GM23338 (cell line): Measurements from ENCODE around the gene LIAS. TPM values are rescaled to one million over a fixed set of nuclear protein-coding genes. Genes with fewer than 3 reads are reported as not detected.

Source experiments
- ATAC-seq: fragments of 200-7000 bp; cut with Tn5 transposase; 3 replicates; pipeline ENCODE4 v1.9.1; 2020
- DNase-seq: peaks from one replicate; pipeline ENCODE4 v3.0.0-alpha.2; 2015; ENCODE audit warnings: low spot score
- H2AFZ ChIP-seq: fragments of 200-600 bp; sonication (generic); 2 replicates; pipeline ENCODE4 v1.8.0; 2016; ENCODE audit warnings: antibody characterized with exemption, mild to moderate bottlenecking, moderate library complexity
- H3F3A ChIP-seq: fragments of 200-600 bp; sonication (generic); replicated peaks from 2 replicates; pipeline ENCODE4 v1.8.0; 2017; ENCODE audit warnings: antibody characterized with exemption, mixed run types, low read depth
- H3K27ac ChIP-seq: fragments of 200-600 bp; sonication (generic); 2 replicates; pipeline ENCODE4 v1.6.1; 2016; ENCODE audit warnings: low read depth
- H3K27me3 ChIP-seq: fragments of 200-600 bp; sonication (generic); 2 replicates; pipeline ENCODE4 v1.8.0; 2016; ENCODE audit warnings: mild to moderate bottlenecking, mixed run types, moderate library complexity; ENCODE audit not compliant: insufficient read depth
- H3K36me3 ChIP-seq: fragments of 200-600 bp; sonication (generic); 2 replicates; pipeline ENCODE4 v1.8.0; 2016; ENCODE audit warnings: mild to moderate bottlenecking; ENCODE audit not compliant: insufficient read depth
- H3K4me1 ChIP-seq: fragments of 200-600 bp; sonication (generic); 2 replicates; pipeline ENCODE4 v1.8.0; 2016; ENCODE audit warnings: mild to moderate bottlenecking, moderate library complexity; ENCODE audit not compliant: insufficient read depth
- H3K4me2 ChIP-seq: fragments of 200-600 bp; sonication (generic); 2 replicates; pipeline ENCODE4 v1.7.1; 2017; ENCODE audit warnings: mixed run types
- H3K4me3 ChIP-seq: fragments of 200-600 bp; sonication (generic); 2 replicates; pipeline ENCODE4 v1.6.1; 2016; ENCODE audit warnings: mixed run types
- H3K79me2 ChIP-seq: fragments of 200-600 bp; sonication (generic); replicated peaks from 2 replicates; pipeline ENCODE4 v1.8.0; 2017; ENCODE audit warnings: mild to moderate bottlenecking; ENCODE audit not compliant: insufficient read depth
- H3K9me2 ChIP-seq: fragments of 200-600 bp; sonication (generic); 2 replicates; pipeline ENCODE4 v1.8.0; 2017; ENCODE audit not compliant: insufficient read depth
- H4K20me1 ChIP-seq: fragments of 200-600 bp; sonication (generic); replicated peaks from 2 replicates; pipeline ENCODE4 v1.8.0; 2017; ENCODE audit warnings: mild to moderate bottlenecking; ENCODE audit not compliant: insufficient read depth
- H3K27ac Mint-ChIP-seq: 2 replicates; pipeline ENCODE4 v1.8.0; 2020; ENCODE audit warnings: inconsistent platforms, mild to moderate bottlenecking, moderate library complexity, mixed read lengths
- H3K27me3 Mint-ChIP-seq: 3 replicates; pipeline ENCODE4 v1.8.0; 2022; ENCODE audit warnings: low read depth, mild to moderate bottlenecking, moderate library complexity, mixed read lengths, inconsistent platforms; ENCODE audit not compliant: insufficient read depth, poor library complexity
- H3K36me3 Mint-ChIP-seq: 3 replicates; pipeline ENCODE4 v1.8.0; 2021; ENCODE audit warnings: low read depth, mild to moderate bottlenecking, inconsistent platforms, moderate library complexity, mixed read lengths
- H3K4me1 Mint-ChIP-seq: 3 replicates; pipeline ENCODE4 v1.8.0; 2020; ENCODE audit warnings: mild to moderate bottlenecking, inconsistent platforms, mixed read lengths
- H3K4me3 Mint-ChIP-seq: 3 replicates; pipeline ENCODE4 v1.8.0; 2021; ENCODE audit warnings: moderate library complexity, mild to moderate bottlenecking, inconsistent platforms, mixed read lengths
- H3K9me3 Mint-ChIP-seq: 3 replicates; pipeline ENCODE4 v1.8.0; 2020; ENCODE audit warnings: moderate library complexity, mild to moderate bottlenecking, inconsistent platforms, mixed read lengths
- ETS1 ChIP-seq: IDR thresholded peaks from 2 replicates; pipeline ENCODE4 v1.6.1; 2016; ENCODE audit warnings: antibody characterized with exemption
- EZH2 ChIP-seq: fragments of 200-600 bp; sonication (generic); IDR thresholded peaks from one replicate; pipeline ENCODE4 v1.8.0; 2017; ENCODE audit warnings: antibody characterized with exemption, mild to moderate bottlenecking, low read depth; ENCODE audit not compliant: unreplicated experiment
- EZH2phosphoT487 ChIP-seq: fragments of 200-600 bp; sonication (generic); IDR thresholded peaks from one replicate; pipeline ENCODE4 v1.8.1; 2018; ENCODE audit warnings: antibody characterized with exemption; ENCODE audit not compliant: unreplicated experiment
- NANOG ChIP-seq: IDR thresholded peaks from 2 replicates; pipeline ENCODE4 v1.6.1; 2016; ENCODE audit warnings: antibody characterized with exemption, borderline replicate concordance
- POLR2AphosphoS5 ChIP-seq: IDR thresholded peaks from 2 replicates; pipeline ENCODE4 v1.6.1; 2016; ENCODE audit warnings: antibody characterized with exemption, low read depth
- STAT1 ChIP-seq: IDR thresholded peaks from one replicate; pipeline ENCODE4 v1.6.1; 2016; ENCODE audit warnings: antibody characterized with exemption; ENCODE audit not compliant: unreplicated experiment
- ZNF114 ChIP-seq: fragments of 250-450 bp; sonication (Bioruptor Pico); IDR thresholded peaks from 2 replicates; pipeline ENCODE4 v1.5.0; 2020; ENCODE audit warnings: mild to moderate bottlenecking, moderate library complexity
- ZNF331 ChIP-seq: fragments of 250-450 bp; sonication (Bioruptor Pico); IDR thresholded peaks from 2 replicates; pipeline ENCODE4 v1.5.0; 2020; ENCODE audit warnings: low read depth, mild to moderate bottlenecking, moderate library complexity
- ZNF462 ChIP-seq: fragments of 250-450 bp; sonication (Bioruptor Pico); IDR thresholded peaks from 2 replicates; pipeline ENCODE4 v1.5.0; 2020; ENCODE audit warnings: mild to moderate bottlenecking, moderate library complexity
- polyA plus RNA-seq: library from polyadenylated mRNA; unstranded; fragments of >200 nt; fragmentation: Nextera tagmentation; extraction: Ambion mirVana; gene quantifications from 2 replicates; pipeline ENCODE4 v1.2.1, GENCODE V29; 2016
- total RNA-seq: library from RNA; depleted of rRNA; stranded (reverse); fragments of >200 nt; shearing (Covaris generic); gene quantifications from 2 replicates; pipeline ENCODE4 v1.2.3, GENCODE V29; 2014

Gene LIAS
- total and polyA plus RNA-seq, 2 experiments from 2014 or later = 17.5 to 18.7 TPM

GRCh38 chr4:39521253-39521919, 62.5 kb downstream of the LIAS start:
- Mint-ChIP-seq H3K4me3 (no peak overlapping the region), H3K9me3 (no peaks in the 10 kb centered on the region), H3K4me1 (peaks cover 8% of the 10 kb centered on the region; the same call in 2 of the 3 replicates), H3K27ac (no peak overlapping the region), H3K36me3 (peaks cover 32% of the 10 kb centered on the region), H3K27me3 (peaks cover 2% of the 10 kb centered on the region)
- H3K27ac ChIP-seq = no peak overlapping the region
- DNase-seq (no peak), ATAC-seq (no peak)
- peaks cover 7% of the 10 kb centered on the region; the same call in 1 of the 2 replicates for H3K4me1 ChIP-seq
- H3F3A ChIP-seq = peaks cover 3% of the 10 kb centered on the region; the same call in 1 of the 2 replicates
- no peak overlapping the region for H3K4me3 ChIP-seq
- H3K4me2 ChIP-seq = no peak overlapping the region
- peaks cover 29% of the 10 kb centered on the region for H4K20me1 ChIP-seq
- peaks cover 79% of the 10 kb centered on the region for H3K79me2 ChIP-seq
- no peaks in the 10 kb centered on the region for H3K27me3 ChIP-seq
- H3K9me2 ChIP-seq = no peaks in the 10 kb centered on the region
- no peak for TF ChIP-seq ETS1
- no peak overlapping the region for H2AFZ ChIP-seq
- H3K36me3 ChIP-seq = peaks cover 9% of the 10 kb centered on the region

- Histone ChIP-seq H3K4me3 (no peak overlapping the region), H2AFZ (no peak overlapping the region), H3F3A (peaks cover 8% of the 10 kb centered on the region), H3K36me3 (peaks cover 9% of the 10 kb centered on the region), H3K27ac (no peak overlapping the region), H3K27me3 (no peaks in the 10 kb centered on the region), H4K20me1 (peaks cover 29% of the 10 kb centered on the region), H3K4me2 (no peak overlapping the region), H3K4me1 (peaks cover 7% of the 10 kb centered on the region; the same call in 1 of the 2 replicates), H3K9me2 (no peaks in the 10 kb centered on the region), H3K79me2 (peaks cover 84% of the 10 kb centered on the region)
- Mint-ChIP-seq H3K4me3 (no peak overlapping the region), H3K27me3 (peaks cover 8% of the 10 kb centered on the region), H3K27ac (no peak overlapping the region), H3K36me3 (peaks cover 30% of the 10 kb centered on the region), H3K4me1 (peaks cover 8% of the 10 kb centered on the region; the same call in 2 of the 3 replicates), H3K9me3 (no peaks in the 10 kb centered on the region)
- ATAC-seq (no peak), DNase-seq (no peak)
- no peak for TF ChIP-seq POLR2AphosphoS5
- TF ChIP-seq NANOG = no peak
- TF ChIP-seq EZH2phosphoT487 = no peak
- TF ChIP-seq STAT1 = no peak
- no peak for TF ChIP-seq ZNF114
- no peak for TF ChIP-seq ZNF331 (CRISPR knock-in tag)
- no peak for TF ChIP-seq ETS1
- no peak for TF ChIP-seq EZH2
- TF ChIP-seq ZNF462 = no peak
These were observed 63.2 kb downstream of the LIAS start for GRCh38 chr4:39522068-39522467.
